GM10248 (cell line): ENCODE data around the gene BAHCC1.

Experiments used
- CTCF ChIA-PET: fragments of 300-600 bp; sonication (Branson Sonifier 250); formaldehyde crosslinking; extraction: SDS; loops from one replicate; lab custom pipeline; 2021; ENCODE audit warnings: antibody characterized with exemption; lab: Yijun Ruan, JAX
- POLR2A ChIA-PET: fragments of 350-650 bp; sonication (Branson Sonifier 250); formaldehyde crosslinking; extraction: SDS; loops from one replicate; lab custom pipeline; 2020; ENCODE audit warnings: antibody characterized with exemption; lab: Yijun Ruan, JAX
- DNase-seq: peaks from one replicate; pipeline ENCODE4 v3.0.0; 2012; ENCODE audit errors: extremely low spot score
- TF ChIP-seq, protein P1 (sequence below): IDR thresholded peaks from 2 replicates; pipeline ENCODE4 v1.5.1; 2012; ENCODE audit warnings: mild to moderate bottlenecking, low read depth; ENCODE audit errors: extremely low read depth, missing control alignments, control extremely low read depth

Gene BAHCC1

DNA sequence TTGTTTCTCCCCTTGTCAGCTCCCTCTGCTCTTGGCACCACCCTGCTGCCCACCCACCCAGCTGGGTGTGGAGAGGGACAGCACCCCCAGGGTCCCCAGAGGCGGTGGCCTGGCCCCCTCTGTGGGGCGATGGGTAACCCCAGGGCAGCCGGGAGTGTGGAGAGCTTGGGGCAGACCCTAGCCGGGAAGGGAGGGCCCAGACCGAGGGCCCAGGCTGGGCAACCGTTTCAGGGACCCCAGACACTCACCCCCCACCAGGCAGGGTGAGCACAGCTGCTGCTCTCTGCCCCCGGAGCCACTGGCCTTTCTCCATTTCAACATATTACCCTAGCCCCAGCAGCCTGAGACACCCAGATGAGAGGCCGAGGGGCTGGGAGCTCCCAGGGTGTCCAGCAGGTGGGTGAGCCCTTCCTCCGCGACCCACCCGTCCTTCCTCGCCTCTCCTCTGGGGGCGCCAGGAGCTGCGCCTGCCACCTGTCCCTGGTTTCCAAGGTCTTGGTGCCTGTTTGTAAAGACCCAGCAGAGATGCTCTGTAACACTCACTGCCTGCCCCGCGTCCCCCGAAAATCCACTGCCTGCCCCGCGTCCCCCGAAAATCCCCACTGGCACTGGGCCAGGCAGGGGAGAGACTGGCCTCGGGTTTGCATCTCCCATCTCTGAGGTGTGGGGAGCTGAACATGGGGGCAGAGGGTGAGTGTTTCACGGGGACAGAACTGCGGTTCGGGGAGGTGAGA, 45.4 kb downstream of the BAHCC1 start:
- ChIA-PET POLR2A (no interaction called here), CTCF (interaction anchor here (0.7 to 1.9 kb wide), 9 partner anchors 10 to 149 kb away, joined by 3 to 6 read pairs (median 3); no protein-coding TSS in a partner anchor)
- peak; percentile 58 for DNase-seq
- TF ChIP-seq, protein P1, sequence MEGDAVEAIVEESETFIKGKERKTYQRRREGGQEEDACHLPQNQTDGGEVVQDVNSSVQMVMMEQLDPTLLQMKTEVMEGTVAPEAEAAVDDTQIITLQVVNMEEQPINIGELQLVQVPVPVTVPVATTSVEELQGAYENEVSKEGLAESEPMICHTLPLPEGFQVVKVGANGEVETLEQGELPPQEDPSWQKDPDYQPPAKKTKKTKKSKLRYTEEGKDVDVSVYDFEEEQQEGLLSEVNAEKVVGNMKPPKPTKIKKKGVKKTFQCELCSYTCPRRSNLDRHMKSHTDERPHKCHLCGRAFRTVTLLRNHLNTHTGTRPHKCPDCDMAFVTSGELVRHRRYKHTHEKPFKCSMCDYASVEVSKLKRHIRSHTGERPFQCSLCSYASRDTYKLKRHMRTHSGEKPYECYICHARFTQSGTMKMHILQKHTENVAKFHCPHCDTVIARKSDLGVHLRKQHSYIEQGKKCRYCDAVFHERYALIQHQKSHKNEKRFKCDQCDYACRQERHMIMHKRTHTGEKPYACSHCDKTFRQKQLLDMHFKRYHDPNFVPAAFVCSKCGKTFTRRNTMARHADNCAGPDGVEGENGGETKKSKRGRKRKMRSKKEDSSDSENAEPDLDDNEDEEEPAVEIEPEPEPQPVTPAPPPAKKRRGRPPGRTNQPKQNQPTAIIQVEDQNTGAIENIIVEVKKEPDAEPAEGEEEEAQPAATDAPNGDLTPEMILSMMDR = peak; percentile 19

DNA sequence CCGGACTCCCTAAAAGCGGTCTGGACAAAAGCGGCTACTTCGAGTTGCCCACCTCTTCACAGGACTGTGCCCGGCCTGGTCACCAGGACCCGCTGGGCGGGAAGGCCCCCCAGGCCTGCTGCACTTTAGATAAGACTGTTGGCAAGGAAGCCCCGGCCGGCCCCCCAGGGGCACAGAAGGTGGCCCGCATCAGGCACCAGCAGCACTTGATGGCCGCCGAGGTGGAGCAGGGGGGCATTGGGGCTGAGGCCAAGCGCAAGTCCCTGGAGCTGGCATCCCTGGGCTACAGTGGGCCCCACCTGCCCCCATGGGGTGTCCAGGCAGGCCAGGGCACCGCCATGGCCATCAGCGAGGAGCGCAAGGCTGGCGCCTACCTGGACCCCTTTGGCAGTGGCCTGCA, 47.5 kb downstream of the BAHCC1 start:
- TF ChIP-seq, protein P1 = no peak
- CTCF ChIA-PET = no interaction called here
- POLR2A ChIA-PET = no interaction called here
- no peak for DNase-seq

DNA sequence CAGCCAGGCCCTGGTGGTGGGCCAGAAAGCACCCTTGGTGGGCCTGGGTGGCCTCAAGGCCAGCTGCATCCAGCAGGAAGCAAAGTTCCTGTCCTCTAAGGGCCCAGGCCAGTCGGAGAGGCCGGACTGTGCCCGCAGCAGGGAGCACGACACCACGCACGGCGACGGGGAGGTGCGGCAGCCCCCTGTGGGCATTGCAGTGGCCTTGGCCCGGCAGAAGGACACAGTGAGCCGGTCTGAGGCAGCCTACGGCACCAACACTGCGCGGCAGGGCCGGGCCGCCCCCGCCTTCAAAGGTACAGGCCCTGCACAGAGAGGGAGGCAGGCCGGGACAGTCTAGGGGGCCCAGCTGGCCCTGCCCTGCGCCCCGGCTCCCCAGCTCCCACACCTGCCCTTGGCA, 48.0 kb downstream of the BAHCC1 start:
- TF ChIP-seq, protein P1 = no peak
- no peak for DNase-seq
- ChIA-PET CTCF (no interaction called here), POLR2A (no interaction called here)

DNA sequence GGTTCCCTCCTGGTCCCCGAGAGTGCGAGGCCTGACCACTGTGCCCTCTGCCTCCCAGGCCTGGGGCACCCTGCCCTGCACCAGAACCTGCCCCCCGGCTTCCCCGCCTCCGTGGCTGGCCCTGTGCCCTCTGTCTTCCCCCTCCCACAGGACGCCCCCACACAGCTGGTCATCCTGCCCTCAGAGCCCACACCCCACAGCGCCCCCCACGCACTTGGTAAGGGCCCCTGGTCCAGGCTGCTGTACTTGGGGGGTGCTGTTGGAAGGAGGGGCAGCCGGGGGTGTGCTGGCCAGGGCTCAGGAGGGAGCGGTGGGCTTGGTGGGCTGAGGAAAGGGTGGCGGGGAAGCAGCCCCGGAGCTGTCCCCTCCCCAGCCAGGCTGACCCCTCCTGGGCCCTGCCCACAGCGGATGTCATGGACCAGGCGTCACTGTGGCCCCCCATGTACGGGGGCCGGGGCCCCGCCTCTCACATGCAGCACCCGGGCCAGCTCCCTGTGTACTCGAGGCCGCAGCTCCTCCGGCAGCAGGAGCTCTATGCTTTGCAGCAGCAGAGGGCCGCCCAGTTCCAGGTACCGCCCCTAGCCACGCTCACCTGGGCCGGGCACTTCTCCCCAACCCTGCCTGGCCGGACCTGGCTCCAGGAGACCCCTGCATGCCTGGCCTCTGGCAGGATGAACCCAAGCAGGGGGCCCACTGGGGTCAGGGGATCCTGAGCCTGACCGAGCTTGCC, 49.5 kb downstream of the BAHCC1 start:
- POLR2A ChIA-PET = interaction anchor here (0.6 kb wide), 1 partner anchor 137 kb away, joined by 3 read pairs; no protein-coding TSS in a partner anchor
- CTCF ChIA-PET = no interaction called here
- TF ChIP-seq, protein P1 = no peak
- DNase-seq = no peak

DNA sequence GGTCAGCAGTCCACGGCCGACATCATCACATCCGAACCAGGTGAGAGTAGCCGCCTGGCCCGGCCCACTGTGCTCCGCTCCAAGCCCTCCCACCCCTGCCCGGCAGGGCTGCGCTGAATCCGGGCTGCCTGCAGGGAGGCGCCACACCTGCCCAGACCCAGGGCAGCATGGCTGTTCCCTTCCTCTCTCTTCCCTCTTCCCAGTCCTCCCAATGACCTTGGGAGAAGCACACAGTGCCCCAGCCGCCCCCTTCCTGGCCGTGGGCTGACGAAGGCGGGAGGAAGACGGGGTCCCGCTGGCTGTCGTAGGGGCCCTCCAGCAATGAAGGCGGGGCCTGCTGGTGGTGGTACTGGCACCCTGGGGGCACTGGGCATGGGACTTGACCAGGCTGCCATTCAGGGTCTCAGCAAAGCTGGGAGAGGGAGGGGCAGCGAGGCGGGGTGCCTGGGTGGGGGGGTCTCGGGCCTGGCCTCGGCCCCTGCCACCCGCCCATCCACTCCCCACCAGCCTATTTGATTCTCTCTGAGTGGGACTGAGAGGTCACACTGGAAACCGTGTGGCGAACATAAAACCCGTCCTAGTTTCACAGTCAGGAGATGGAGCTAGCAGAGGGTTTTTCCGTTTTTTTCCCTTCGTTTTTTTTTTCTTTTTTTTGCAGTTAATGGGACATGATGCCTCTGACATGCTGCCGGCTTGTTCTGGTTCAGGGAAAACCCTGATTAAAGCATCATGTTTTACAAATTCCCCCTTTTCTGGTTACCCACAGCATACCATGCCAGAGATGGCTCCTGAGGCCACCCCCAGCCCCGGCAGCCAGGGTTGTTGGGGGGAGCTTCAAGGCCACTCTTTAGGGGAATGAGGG, 50.6 kb downstream of the BAHCC1 start:
- ChIA-PET POLR2A (no interaction called here), CTCF (interaction anchor here (1.1 kb wide), 1 partner anchor 8 kb away, joined by 3 read pairs; no protein-coding TSS in a partner anchor)
- no peak for DNase-seq
- TF ChIP-seq, protein P1 = no peak
